HG03097 (cell line): ENCODE results near the gene NUDT16.
A peak's percentile ranks its signal among the peaks of the same experiment; 100 is the strongest.
"Not testable (repeated sequence)": the region's sequence is repeated elsewhere in the genome, so short reads cannot be mapped to it uniquely, and the experiment has no call there.

Source experiments
- ATAC-seq: cut with Tn5 transposase; IDR thresholded peaks from one replicate; pipeline ENCODE4 v1.9.1; 2021; ENCODE audit not compliant: unreplicated experiment, low FRiP score

Gene NUDT16

GRCh38 chr3:131381445-131382291 is at the start of gene NUDT16:
NUDT16 (plus strand) TSS chr3:131381774; CDS start chr3:131381805, 31 bp downstream.
- peak; percentile 99 for ATAC-seq

GRCh38 chr3:131338948-131339640 is 42.5 kb upstream of the NUDT16 start:
- no peak for ATAC-seq

GRCh38 chr3:131341761-131342160 is 39.8 kb upstream of the NUDT16 start:
- no peak for ATAC-seq

GRCh38 chr3:131348911-131349310 is 32.7 kb upstream of the NUDT16 start:
- no peak for ATAC-seq

GRCh38 chr3:131349454-131349853 is 32.1 kb upstream of the NUDT16 start:
- ATAC-seq, result no peak

- no peak for ATAC-seq
Measured at GRCh38 chr3:131349946-131350347, 31.6 kb upstream of the NUDT16 start.

- no peak for ATAC-seq
Measured at GRCh38 chr3:131350506-131350905, 31.1 kb upstream of the NUDT16 start.

- no peak for ATAC-seq
Measured at GRCh38 chr3:131353016-131353877, 28.3 kb upstream of the NUDT16 start.

- no peak for ATAC-seq
Measured at GRCh38 chr3:131353986-131354385, 27.6 kb upstream of the NUDT16 start.

GRCh38 chr3:131356006-131356595 is 25.5 kb upstream of the NUDT16 start:
- ATAC-seq, result no peak

- ATAC-seq, result no peak
Measured at GRCh38 chr3:131357275-131357674, 24.3 kb upstream of the NUDT16 start.

GRCh38 chr3:131360191-131360755 is 21.3 kb upstream of the NUDT16 start:
- no peak for ATAC-seq

GRCh38 chr3:131361066-131361463 is 20.5 kb upstream of the NUDT16 start:
- not testable (repeated sequence) for ATAC-seq

- ATAC-seq, result peak; percentile 98
Measured at GRCh38 chr3:131361464-131362421, 19.8 kb upstream of the NUDT16 start.

GRCh38 chr3:131363275-131363674 is 18.3 kb upstream of the NUDT16 start:
- ATAC-seq, result no peak

GRCh38 chr3:131370935-131371687 is 10.5 kb upstream of the NUDT16 start:
- ATAC-seq, result no peak

GRCh38 chr3:131371688-131372066 is 9.9 kb upstream of the NUDT16 start:
- ATAC-seq, result no peak

- no peak for ATAC-seq
Measured at GRCh38 chr3:131374741-131375140, 6.8 kb upstream of the NUDT16 start.
